SK-N-SH (cell line): ENCODE results near the gene BSPRY.

ENCODE experiments used
- GABPA ChIP-seq: IDR thresholded peaks from 2 replicates; pipeline ENCODE4 v1.4.0; 2012; ENCODE audit warnings: low read depth, mild to moderate bottlenecking
- POLR2AphosphoS5 ChIP-seq: IDR thresholded peaks from 2 replicates; pipeline ENCODE4 v1.6.1; 2012; ENCODE audit warnings: low read depth, low read length
- RAD21 ChIP-seq: IDR thresholded peaks from 2 replicates; pipeline ENCODE4 v1.6.1; 2012; ENCODE audit warnings: mild to moderate bottlenecking, low read length
- RFX5 ChIP-seq: IDR thresholded peaks from 2 replicates; pipeline ENCODE4 v1.6.1; 2012; ENCODE audit warnings: mild to moderate bottlenecking, improper control_type of control experiment, low read length
- SIN3A ChIP-seq: IDR thresholded peaks from 2 replicates; pipeline ENCODE4 v1.6.1; 2012; ENCODE audit warnings: low read depth, mild to moderate bottlenecking, low read length, moderate library complexity, borderline replicate concordance
- TAF1 ChIP-seq: IDR thresholded peaks from 2 replicates; pipeline ENCODE4 v1.6.1; 2012; ENCODE audit warnings: low read depth, mild to moderate bottlenecking, low read length, moderate library complexity, borderline replicate concordance
- TF ChIP-seq, protein P1 (sequence below): fragments of 200-600 bp; sonication (generic); IDR thresholded peaks from 2 replicates; pipeline ENCODE4 v1.6.1; 2017; ENCODE audit warnings: antibody characterized with exemption, mild to moderate bottlenecking, moderate library complexity
- TF ChIP-seq, protein P2 (sequence below): IDR thresholded peaks from 2 replicates; pipeline ENCODE4; 2012

DNA sequence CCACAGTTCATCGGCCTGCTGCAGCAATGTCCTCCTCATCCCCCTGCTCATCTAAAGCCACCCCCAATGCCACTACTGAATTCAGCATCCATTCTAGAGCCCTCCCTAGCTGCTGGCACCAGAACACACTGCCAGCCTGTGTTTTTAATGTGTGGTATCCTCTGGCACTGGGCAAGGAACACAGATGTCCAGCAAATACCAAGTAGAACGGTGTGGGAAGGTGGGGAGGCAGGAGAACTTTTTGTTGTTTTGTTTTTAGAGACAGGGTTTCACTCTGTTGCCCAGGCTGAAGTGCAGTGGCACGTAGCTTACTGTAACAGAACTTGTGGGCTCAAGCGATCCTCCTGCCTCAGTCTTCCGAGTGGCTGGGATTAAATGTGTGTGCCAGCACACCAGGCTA lies 22.7 kb downstream of the BSPRY start:
- no peak for TF ChIP-seq TAF1
- TF ChIP-seq, protein P1, sequence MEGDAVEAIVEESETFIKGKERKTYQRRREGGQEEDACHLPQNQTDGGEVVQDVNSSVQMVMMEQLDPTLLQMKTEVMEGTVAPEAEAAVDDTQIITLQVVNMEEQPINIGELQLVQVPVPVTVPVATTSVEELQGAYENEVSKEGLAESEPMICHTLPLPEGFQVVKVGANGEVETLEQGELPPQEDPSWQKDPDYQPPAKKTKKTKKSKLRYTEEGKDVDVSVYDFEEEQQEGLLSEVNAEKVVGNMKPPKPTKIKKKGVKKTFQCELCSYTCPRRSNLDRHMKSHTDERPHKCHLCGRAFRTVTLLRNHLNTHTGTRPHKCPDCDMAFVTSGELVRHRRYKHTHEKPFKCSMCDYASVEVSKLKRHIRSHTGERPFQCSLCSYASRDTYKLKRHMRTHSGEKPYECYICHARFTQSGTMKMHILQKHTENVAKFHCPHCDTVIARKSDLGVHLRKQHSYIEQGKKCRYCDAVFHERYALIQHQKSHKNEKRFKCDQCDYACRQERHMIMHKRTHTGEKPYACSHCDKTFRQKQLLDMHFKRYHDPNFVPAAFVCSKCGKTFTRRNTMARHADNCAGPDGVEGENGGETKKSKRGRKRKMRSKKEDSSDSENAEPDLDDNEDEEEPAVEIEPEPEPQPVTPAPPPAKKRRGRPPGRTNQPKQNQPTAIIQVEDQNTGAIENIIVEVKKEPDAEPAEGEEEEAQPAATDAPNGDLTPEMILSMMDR, result no peak
- TF ChIP-seq SIN3A, result no peak
- TF ChIP-seq RAD21, result no peak
- no peak for TF ChIP-seq POLR2AphosphoS5
- TF ChIP-seq GABPA, result no peak
- TF ChIP-seq, protein P2, sequence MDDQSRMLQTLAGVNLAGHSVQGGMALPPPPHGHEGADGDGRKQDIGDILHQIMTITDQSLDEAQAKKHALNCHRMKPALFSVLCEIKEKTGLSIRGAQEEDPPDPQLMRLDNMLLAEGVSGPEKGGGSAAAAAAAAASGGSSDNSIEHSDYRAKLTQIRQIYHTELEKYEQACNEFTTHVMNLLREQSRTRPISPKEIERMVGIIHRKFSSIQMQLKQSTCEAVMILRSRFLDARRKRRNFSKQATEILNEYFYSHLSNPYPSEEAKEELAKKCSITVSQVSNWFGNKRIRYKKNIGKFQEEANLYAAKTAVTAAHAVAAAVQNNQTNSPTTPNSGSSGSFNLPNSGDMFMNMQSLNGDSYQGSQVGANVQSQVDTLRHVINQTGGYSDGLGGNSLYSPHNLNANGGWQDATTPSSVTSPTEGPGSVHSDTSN, result no peak
- TF ChIP-seq RFX5, result no peak
